ENCODE results near the gene SBNO1.

The SBNO1 gene

DNA sequence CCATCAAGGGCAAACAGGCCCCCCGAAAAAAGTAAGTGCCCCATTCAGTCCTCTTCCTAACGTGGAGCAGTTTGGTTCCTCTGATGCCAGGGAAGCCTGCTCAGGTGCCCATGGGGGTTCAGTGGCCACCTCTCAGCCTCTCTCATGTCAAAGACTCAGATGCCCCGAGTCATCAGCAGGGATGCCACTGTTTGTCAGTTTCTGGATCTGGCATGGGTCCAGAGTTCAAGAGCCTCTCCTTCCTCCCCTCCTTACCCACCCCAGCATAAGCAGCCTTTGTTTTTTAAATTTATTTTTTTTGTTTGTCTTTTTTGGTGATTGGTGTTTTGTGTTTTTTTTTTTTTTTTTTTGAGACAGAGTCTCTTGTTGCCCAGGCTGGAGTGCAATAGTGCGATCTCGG lies 30.6 kb upstream of the SBNO1 start:
- in situ Hi-C loops (cut with MboI; ENCODE audit: low pct_unique_long_range_greater_than_20kb, low sequenced_read_pairs, unreplicated experiment), result no loop called here
- no peak for TF ChIP-seq CTCF (IDR thresholded peaks at IDR 0.05; ENCODE audit: extremely low read depth, insufficient read depth, missing control alignments)
- no peak for DNase-seq (ENCODE audit: low spot score)

DNA sequence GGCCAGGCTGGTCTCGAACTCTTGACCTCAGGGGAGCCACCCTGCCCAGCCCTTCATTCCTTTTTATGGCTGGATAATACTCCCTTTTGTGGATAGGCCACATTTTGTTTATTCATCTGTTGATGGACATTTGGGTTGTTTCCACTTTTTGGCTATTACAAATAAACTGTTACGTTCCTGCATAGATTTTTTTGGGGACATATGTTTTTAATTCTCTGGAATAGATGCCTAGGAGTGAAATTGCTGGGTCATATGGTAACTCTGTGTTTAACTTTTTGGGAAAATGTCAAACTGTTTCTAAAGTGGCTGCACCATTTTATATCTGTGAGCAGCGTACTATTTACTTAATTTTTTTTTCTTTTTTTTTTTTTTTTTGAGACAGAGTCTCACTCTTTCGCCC lies 29.1 kb upstream of the SBNO1 start:
- TF ChIP-seq CTCF (IDR thresholded peaks at IDR 0.05; ENCODE audit: extremely low read depth, insufficient read depth, missing control alignments), result no peak
- no peak for DNase-seq (ENCODE audit: low spot score)
- in situ Hi-C loops (cut with MboI; ENCODE audit: low pct_unique_long_range_greater_than_20kb, low sequenced_read_pairs, unreplicated experiment), result no loop called here

GRCh38 chr12:123391546-123392343 lies 27.1 kb upstream of the SBNO1 start:
- TF ChIP-seq CTCF (IDR thresholded peaks at IDR 0.05; ENCODE audit: extremely low read depth, insufficient read depth, missing control alignments), result no peak
- DNase-seq (ENCODE audit: low spot score), result no peak
- in situ Hi-C loops (cut with MboI; ENCODE audit: low pct_unique_long_range_greater_than_20kb, low sequenced_read_pairs, unreplicated experiment), result no loop called here

DNA sequence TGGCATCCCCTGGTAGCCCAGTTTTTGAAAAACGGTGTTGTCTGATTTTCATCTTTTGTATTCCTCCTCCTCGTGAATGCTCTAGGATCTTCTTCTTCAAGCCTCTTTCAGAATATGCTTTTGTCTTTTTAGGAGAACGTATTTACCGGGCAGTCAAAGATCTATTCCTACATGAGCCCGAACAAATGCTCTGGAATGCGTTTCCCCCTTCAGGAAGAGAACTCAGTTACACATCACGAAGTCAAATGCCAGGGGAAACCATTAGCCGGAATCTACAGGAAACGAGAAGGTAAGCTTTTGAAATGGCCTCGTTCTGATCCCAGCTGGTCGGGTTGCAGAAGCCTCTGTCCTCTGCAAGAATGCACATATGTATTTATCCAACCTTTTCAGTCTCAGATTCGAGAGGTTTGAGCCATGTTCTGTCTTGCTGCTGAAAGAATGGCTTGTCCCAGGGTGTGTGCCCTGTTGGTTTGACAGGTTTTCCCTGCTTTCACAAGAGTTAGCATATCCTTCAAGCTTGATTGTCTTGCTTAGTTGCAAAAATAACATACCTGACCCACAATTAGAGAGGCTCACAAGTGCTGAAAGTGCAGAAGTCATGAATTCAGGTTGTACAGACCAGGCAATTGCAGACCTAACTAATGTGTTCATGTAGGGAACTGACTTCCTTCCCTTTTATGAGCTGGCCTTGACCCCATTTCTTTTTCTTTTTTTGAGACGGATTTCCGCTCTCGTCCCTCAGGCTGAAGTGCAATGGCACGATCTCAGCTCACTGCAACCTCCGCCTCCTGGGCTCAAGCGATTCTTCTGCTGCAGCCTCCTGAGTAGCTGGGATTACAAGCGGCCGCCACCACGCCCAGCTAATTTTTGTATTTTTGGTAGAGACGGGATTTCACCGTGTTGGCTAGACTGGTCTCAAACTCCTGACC lies 26.1 kb upstream of the SBNO1 start:
- TF ChIP-seq CTCF (IDR thresholded peaks at IDR 0.05; ENCODE audit: extremely low read depth, insufficient read depth, missing control alignments), result no peak
- DNase-seq (ENCODE audit: low spot score), result no peak
- in situ Hi-C loops (cut with MboI; ENCODE audit: low pct_unique_long_range_greater_than_20kb, low sequenced_read_pairs, unreplicated experiment), result no loop called here

DNA sequence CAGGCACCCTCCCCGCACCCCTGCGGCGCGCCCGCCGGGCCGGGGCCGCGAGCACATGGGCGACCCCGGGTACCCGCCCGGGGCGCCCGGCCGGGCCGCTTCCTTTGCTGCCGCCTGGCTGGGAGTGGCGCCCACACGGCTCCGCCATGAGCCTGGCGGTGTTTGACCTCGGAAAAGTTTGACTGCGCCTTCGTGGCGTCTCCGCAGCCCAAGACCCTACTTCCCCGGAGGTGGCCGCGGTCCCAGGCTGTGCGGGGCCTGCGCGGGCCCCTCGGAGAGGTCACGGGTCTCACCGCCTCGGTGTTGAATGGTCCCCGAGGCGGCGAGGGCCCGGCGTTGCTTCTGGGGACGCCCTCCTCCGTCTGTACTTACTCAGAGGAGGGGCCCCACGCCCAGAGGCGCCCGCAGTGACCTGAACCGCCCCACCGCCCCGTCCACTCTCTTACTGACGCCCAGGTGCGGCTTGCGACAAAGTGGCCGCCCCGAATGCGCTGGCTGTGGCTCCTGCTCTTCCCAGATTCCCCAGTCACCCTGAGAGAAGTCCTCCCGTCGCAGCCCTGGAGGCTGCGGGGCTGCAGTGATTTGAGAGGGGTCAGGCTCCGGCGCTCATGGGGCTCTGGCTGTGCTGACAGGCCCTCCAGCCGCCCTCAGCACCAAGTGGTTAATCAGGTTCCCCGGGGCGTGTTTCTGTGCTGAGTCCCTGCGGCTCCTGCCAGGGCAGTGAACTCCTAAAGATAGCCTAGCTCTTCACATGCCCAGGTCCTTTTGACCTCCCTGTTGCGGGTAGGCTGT lies 25.1 kb upstream of the SBNO1 start:
- in situ Hi-C loops (cut with MboI; ENCODE audit: low pct_unique_long_range_greater_than_20kb, low sequenced_read_pairs, unreplicated experiment), result no loop called here
- no peak for TF ChIP-seq CTCF (IDR thresholded peaks at IDR 0.05; ENCODE audit: extremely low read depth, insufficient read depth, missing control alignments)
- DNase-seq (ENCODE audit: low spot score), result peak; percentile 73

DNA sequence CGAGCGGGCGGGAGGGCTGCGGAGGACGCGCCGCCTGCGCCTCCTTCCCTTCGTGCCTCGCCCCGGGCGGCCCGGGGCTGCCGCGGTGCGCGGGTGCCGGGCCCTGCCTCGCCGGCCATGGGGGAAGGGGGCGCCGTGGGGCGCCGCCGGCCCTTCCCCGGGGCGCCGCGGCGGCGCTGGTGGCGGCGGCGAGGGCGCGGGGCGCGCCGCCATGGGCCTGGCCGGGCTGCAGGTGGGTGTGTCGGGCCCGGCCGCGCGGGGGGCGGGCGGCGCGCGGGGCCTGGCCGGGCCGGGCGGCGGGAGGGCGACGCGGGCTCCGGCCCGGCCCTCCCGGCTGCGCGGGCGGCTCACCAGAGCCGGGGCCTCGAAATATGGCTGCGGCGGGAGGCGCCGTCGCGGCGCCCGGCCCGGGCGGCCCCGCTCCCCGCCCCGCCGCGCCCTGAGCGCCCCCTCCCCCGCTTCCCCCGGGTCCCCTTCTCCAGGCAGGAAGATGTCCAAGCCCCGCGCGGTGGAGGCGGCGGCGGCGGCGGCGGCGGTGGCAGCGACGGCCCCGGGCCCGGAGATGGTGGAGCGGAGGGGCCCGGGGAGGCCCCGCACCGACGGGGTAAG lies 24.4 kb upstream of the SBNO1 start:
- TF ChIP-seq CTCF (IDR thresholded peaks at IDR 0.05; ENCODE audit: extremely low read depth, insufficient read depth, missing control alignments), result peak; percentile 28
- peak; percentile 66 for DNase-seq (ENCODE audit: low spot score)
- in situ Hi-C loops (cut with MboI; ENCODE audit: low pct_unique_long_range_greater_than_20kb, low sequenced_read_pairs, unreplicated experiment), result no loop called here
